Stimulated activated CD4-positive, alpha-beta T cell treated with anti-CD3 and anti-CD28 coated beads, Interleukin-4, amount 100 ng/mL, for 1 hour (primary cell): ENCODE data around the gene NTM.

Source experiments
- DNase-seq: peaks from one replicate; pipeline ENCODE4 v3.0.0-alpha.2; 2020

NTM gene

DNA sequence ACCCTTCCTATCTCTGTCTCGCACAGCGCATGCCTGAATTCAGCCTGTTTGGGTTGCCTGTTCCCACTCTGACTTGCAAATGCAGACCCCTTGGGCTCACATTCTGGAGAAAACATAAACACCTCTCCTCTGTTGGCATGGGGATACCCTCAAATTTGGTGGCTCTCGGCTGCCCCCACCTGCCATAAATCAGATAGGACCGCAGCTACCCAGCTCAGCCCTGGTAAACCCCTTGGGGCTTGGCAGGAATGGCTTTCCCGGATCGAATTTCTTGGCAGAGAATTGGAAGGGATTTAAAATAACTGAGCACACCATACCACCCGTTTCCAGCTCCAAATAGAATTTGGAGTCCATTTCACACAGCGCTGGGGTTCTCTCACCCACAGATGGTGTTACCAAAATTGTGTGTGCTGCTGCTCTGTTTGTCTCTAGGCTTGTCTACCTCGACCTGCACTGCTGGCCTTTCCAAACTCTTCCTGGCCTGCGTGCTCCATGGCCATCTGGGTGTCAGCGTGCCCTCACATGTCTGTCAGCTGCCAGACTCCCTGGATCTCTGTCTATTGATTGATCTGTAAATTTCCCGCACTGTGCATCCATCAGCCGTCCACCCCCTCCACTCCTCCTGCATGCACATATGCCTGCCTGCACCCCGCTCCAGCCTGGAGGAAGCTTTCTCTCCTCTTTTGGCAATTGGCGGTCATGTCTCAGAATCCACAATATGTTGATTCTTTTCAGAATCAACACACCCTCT, 134.0 kb downstream of the NTM start:
- DNase-seq = no peak

DNA sequence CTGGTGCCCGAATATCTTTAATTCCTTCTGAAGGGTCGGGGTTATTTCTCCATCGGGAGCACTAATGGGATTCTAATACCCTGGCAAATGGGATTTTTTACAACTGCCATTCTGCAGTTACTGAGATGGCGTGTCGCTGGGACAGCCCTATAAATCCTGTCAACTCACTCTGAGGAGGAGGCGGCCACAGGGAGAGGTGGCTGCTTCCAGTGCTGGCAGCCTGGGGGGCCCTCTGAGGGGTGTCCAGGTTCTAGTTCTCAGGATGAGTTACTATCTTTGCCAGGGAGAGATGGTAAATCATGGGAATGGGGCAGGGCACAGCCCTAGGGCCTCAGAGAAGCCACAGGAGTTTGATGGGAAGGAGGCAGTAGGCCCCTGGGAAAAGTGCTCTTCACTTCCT, 135.9 kb downstream of the NTM start:
- no peak for DNase-seq

DNA sequence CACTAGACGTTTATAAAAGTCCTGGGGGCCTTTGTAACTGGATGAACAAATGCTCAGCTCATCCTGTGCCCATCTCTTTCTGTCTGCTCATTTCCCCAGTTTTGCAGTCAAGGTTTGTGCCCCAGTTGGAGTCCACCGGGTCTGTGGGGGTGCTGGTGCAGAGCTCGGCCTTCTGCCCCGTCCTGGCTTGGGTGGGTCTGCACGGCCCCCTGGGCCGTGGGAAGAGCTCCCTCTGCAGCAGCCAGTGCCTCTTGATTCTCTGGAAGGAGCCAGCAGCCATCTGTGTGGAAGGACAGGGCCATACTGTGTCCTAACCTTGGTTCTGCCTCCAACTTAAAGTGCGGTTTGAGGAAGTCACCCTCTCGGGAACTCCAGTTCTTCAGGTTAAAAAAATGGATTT, 140.2 kb downstream of the NTM start:
- DNase-seq = no peak

DNA sequence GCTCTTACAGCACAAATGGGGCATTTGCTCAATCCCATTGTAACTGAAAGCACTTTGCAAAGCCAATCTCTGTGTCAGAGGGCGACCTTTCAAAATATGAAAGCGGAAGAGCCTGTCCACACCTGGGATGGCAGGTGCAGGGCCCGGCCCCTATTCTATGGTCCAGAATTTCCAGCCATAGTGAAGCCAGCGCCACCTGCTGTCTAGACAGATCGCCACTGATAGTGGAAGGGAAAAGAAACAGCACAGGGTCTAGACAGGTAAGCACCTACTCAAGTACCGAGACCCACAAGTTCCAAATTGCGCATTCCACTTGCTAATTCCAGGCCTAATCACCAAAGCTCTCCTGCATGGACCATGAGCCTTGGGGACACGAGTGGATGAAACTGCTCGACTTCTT, 141.4 kb downstream of the NTM start:
- no peak for DNase-seq

DNA sequence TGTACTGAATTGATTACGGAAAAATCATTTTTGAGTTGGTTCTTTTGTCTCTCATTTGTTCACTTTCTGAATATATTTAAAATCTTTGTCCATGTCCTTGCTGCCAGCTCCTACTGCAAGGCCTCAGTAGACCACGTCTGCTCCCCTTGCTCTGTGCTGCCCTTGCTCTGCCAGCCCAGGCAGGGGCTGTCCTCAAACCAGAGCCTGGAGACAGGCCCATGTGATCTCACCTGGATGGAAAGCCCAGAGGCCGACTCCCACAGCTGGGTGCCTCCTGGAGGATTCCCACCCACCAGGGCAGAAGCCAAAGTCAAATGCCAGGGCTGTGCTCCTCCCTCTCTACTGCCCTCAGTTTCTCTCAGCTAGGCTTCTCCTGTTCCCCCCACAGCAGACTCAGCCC, 141.8 kb downstream of the NTM start:
- DNase-seq = no peak

DNA sequence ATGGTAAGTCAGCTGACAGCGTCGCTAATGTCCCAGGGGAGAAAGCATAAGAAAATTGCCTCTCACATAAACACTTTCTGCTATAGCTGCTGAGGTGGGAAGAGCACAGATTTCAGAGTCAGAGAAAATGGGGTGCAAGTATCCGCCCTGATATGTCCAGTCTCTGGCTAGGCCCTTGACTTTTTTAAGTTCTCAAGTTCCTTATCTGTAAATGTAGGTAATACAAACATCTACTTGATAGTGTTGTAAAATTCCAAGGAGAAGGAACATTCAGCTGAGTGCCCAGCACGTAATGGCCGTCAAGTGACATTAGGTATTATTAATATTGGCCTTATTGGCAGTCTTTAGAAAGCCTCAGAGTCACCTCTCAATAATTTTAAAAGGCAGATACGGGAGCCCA, 143.6 kb downstream of the NTM start:
- no peak for DNase-seq

DNA sequence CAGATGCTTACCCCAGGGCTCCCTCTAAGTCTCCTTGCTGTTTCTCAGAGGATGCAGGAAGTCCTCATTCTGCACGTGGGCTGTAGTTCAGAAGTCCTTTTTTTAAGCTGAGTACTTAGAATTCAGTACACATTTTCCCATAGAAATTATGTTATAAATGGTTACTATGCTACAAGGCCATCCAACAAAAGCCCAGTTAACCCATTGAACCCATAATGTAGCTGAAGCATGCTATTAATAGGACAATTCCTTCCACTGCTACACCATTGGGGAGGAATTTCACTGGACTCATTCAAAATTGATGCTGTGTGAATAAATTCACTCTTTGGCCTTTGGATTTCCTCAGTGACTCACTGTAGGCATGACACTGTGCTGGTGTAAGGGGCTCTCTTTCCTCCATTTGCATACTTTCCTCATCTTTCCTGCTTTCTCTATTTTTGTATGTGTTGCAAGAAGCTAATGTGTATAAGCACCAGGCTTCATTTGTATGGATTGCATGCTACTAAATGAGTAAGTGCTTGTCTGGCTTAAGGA, 148.0 kb downstream of the NTM start:
- DNase-seq = no peak

DNA sequence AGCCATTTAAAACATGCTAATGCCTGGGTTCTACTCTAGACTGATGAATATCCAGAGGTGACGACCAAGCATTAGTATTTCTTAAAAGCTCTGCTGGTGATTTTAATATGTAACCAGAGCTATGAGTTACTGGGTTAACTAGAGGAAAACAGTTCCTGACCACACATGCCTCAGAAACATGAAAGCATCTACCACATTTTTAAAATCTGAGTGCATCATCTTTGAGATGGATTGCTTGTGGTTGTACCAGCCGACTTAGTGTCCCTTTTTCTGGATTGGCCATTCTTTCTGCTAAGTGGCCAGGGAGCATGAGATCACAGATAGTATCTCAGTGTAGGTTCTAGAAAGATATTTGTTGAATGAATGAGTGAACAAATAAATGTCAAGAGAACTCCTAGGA, 152.4 kb downstream of the NTM start:
- no peak for DNase-seq

DNA sequence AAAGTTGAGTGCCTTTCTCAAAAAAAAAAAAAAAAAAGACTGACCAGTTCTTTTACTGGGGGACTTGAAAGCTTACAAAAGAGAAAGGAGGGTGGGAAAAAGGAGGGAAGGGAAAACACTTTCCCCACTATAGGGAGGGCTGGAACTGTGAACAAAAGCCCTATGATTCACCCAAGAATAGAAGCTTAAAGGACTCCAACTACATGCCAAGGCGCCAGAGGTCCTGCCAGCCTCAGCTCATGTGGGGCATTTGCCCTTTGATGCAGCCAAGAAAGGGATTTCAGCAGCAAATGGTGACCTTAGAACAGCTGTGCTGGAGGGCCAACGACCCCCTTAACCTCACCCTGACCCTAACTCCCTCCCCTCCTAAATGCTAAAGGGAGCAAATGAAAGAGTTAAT, 160.0 kb downstream of the NTM start:
- DNase-seq = no peak

DNA sequence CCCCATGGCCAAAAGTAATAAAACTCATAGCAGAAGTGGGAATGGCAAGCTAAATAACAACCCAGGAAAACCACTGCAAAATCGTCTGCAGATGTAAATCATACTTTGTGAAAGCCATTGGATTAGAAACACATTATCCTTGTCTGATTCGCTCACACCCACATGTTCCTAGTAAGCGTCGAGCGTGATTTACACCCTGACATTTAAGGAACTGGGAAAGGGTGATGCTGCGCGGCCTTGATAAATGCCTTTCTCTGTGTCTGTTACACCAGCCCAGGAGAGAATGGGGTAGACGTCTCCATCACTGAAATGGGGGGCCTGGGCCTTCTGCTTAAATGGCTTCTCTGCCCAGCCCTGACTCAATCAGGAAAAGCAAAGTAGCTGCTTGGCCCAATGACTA, 162.7 kb downstream of the NTM start:
- no peak for DNase-seq

DNA sequence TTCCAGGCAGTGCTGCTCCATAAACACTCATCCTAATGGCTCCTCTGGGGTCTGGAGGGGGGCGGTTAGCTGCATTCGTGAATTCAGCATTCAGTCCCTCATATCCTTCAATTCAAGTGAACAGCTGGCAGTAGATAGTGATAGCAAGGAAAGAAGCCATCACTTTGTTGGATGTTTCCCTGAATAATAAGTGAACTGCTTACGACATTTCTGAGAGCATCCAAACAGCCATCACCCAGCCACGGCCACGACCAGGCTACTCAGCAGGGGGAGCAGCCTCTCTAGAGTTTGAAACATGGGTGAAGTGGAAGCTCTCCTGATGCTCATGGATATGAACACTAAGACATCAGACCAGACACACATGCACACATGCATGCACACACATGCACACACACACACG, 163.6 kb downstream of the NTM start:
- no peak for DNase-seq

DNA sequence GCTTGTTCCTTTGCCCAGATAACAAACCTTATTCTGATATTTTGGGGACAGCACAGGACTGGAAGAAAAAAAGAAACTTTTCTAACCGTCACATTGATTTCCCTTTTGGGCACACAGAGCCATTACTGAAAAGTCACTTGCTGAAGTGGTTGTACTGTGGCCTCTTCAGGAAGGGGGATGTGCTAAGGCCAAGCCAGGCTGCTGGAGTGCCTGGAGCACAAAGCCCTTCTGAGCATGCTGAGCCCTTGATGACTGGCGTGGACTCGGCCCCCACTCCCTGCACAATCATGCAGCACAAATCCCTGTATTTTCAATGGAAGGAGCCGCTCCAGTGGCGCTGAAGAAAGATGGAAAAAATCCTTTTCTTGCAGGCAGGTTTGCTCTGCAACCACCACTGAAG, 164.2 kb downstream of the NTM start:
- DNase-seq = no peak

DNA sequence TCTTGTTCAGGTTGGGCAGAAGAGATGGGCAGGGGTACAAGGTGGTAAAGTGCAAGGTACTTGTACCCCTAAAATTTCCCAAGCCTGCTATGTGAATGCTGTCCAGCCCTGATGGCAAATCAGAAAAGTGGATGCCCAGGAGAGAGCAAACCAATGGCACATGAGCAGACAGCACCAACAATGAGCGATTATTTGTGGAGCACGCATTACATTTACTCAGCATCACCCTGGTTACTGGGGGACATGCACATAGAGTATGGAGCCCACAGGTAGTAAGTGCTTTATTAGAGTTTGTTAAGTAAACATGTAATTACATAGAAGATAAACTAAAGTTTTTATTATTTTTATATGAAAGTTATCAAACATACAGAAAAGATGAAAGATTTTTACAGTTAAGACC, 165.7 kb downstream of the NTM start:
- no peak for DNase-seq

DNA sequence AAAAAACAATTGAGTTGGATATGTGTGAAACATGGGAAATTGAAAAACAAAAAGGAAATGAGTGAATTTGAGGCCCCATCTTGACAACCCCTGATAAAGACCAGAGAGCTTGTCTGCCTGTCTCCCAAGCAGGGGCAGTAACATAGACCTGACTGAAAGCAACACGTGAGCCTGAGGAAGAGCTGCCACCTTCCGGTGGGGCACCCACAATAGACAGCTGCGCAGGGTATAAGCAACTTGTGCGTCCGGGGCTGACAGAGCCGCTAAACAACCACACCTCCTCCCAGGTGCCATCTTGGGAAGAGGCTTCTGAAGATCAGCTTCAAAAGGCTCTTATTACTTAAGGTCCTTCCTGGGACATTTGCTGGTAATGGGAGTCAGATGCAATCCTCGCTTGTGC, 166.8 kb downstream of the NTM start:
- no peak for DNase-seq

DNA sequence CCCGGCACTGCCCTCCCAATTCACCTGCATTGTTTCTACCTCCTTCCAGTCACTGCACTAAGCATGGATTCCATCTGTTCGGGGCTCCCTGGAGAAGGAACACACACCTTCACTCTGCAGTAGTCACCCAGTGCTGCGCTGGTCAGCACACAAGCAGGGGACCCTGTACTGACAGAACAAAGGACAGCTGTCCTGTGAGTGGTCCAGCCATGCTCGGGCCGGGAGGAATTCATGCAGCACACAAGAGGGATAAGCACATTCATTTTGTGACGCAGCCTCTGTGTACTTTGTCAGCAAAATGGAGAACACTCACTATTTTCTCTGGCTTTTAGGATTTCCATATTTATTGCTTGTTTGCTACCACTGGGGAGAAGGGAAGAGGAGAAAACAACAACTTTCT, 167.3 kb downstream of the NTM start:
- DNase-seq = no peak

DNA sequence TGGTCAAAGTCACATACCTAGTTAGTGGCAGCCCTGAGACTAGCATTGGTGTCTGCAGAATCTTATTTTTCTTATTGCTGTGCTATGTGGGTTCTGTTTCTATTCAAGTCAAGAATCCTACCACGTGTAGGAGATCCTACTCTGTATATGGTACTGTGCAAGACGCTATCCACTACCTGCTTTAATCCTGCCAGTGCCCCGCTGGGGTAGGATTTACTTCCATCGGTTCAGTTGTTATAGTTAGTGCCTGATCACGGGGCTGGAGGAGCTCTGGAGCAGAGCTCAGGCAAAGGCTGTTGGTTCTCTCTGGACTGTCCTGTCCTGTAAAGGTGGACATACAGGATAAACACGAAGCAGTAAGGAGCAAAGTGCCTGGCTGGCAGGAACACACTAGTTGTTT, 167.9 kb downstream of the NTM start:
- DNase-seq = no peak

DNA sequence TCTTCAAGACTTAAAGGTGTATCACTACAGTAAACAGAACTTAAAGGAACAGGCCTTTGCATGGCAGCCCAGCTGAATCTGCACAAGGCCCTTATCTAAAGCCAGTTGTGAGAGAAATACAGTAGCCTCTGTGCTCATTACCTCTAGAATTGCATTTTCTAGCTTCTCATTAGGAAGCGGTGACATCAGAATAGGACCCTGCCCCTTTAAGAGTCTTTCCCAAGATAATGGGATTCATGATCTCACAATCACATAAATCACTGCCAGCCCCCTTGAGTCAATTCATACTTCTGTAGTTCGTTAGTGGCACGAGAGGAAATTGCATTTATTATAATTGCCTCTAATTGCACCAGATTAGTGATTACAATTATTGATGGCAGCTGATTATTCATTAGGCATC, 170.3 kb downstream of the NTM start:
- no peak for DNase-seq

DNA sequence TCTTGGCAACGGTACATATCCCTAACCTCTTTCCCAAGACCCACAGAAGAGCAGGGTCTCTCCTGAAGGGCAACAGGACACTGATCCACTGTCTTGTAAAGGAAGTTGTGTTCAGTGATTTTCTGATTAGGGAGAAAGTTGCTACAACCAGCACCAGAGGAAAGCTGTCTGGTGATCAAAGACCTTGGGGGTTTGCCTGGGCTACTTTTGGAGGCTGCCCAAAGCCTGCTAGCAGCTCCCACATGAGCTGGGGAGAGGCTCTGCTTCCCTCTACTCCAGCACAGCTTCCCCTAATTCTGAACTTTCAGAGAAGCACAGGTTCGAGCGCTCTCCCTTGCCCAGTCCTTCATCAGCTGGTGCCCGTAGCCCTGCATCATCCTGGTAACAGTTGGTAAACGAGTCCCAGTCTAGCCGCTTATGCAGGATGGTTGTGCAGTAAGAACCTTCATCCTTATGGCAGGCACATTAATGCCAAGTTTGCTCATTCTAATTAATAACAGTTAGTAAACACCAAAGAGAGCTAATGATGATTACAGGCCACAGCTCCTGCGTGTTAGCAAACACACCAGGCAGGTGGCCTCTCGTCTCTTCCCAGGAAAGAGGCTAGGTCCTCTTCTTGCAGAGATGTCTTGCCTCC, 173.1 kb downstream of the NTM start:
- no peak for DNase-seq

DNA sequence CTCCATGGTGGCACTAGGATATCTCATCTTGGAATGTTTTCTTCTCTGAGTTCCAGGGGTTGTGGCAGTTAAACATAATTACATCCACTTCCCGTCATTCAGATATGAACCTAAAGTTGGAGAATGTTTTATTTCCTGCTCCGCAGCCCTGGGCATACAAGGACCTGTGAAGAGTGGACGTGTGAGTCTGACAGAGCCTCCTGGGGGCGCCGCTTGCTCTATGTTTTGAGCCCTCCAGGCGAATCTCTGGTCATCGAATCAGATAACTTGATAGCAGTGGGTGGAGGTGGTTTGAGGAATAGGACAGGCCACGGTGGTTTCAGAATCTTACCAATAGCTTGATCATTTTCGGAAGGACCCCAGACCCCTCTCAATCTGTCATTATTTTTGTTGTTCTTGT, 174.2 kb downstream of the NTM start:
- no peak for DNase-seq

DNA sequence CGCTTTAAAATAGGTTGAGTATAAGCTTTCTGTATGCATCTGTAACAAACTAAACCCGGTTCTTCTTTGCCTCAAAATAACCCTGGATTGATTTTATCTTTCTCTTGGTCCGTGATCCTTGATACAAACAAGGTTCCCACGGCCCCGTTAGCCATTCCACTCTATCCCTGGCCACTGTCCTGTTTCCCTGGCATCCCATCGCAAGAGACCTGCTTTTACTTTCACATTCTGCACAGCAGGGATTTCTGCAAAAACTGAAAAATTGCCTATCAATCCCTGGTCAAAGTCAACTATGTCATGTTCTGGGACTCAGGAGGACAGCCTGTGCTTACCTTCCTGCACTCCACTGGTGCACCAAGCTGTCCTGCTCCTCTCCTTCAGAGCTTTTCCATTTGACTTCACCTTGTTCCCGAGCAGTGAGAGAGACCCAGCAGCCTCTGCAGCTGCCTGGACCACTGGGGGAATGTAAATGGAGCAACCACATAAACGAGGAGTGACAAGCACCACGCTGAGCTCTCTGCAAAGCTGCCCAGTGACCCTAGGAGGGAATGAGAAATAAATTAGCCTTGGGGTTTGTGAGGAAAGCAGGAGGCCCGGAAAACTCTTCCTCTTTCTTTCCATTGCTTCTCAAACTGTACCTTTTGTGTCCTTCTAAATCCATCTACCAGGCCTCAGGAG, 175.9 kb downstream of the NTM start:
- no peak for DNase-seq

DNA sequence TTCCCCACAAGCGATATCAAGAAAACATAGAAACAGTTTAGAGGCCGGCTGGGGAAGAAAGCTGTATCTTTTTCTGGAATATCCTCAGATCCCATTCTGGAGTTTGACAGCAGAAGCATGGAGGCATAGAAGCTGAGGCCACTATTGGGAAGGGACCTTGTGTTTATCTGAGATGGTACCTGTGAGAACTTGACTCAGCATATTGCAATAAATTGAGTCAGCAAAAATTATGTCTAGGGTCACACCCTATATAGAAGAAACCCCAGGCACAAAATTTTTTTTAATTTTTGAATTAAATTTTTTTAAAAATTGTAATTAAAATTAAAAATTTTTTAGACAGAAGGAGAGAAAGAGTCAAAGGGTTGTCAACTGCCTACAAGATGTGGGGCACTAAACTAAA, 178.7 kb downstream of the NTM start:
- no peak for DNase-seq

DNA sequence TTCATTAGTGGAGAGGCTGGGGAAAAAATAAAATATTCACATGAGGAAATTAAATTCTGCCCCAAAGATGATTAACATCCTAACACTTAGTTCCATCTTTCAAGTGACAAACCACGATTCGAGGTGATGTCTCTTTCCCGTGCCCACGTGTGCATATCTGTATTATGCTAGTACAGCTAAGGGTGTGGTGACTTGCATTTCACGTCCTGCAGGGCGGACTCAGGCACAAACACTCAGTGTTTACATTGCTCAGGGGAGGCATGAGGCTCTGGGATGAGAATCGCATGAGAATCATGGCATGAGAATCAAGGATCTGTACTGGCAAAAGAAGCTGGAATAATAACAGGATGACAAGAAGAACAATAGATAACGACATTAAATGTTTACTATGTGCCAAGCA, 179.4 kb downstream of the NTM start:
- no peak for DNase-seq

DNA sequence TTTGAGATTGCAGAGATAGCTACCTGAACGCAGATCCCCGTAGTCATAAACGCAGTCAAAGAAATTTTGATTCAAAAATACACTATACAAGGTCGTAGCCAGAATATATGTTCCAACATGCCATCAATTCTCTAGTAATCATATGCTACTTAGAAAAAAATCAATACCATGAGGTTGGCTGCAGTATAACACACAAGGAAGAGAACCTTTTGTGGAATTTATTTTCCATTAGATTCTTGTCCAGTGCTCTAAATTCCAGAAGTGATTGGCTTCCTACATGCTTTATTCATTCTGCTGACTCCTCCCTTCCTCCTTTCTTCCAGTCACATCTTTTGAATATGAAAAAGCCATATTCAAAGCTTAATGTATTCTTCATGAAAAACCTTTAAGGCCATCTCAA, 189.9 kb downstream of the NTM start:
- DNase-seq = no peak

DNA sequence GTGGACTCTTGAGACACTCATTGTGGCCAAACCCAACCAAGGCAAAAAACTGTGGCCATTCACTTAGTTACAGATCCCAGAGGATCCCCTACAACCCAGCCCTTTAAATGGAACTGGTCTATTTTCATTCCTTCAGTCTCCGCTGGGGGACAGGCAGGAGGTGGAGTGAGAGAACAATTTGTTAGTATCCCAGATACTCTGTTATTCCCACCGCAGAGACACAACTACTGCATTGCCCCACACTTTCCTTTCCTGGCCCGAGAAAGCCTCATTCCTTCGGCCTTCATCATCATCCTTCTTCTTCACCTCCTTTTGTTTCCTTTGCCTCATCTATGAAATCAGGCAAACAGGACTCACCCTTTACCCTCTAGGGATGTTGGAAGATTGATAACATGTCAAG, 191.1 kb downstream of the NTM start:
- DNase-seq = no peak
